Measurements from ENCODE around the gene UQCRQ. TPM values are rescaled to one million over a fixed set of nuclear protein-coding genes. Genes with fewer than 3 reads are reported as not detected.
"Not testable (repeated sequence)": the region's sequence is repeated elsewhere in the genome, so short reads cannot be mapped to it uniquely, and the experiment has no call there.

The UQCRQ gene
- total RNA-seq, 1 donor from 2014 or later = 187 TPM

GRCh38 chr5:132831095-132831860 lies 35.2 kb upstream of the UQCRQ start:
- intact Hi-C loops (cut with DNase I) = no loop called here
- DNase-seq (ENCODE audit: low spot score) (no peak), ATAC-seq (no peak)

- ATAC-seq (no peak), DNase-seq (ENCODE audit: low spot score) (no peak)
- intact Hi-C loops (cut with DNase I) = no loop called here
Measured at GRCh38 chr5:132832612-132833011, 33.8 kb upstream of the UQCRQ start.

GRCh38 chr5:132834057-132834456 lies 32.4 kb upstream of the UQCRQ start:
- no peak for DNase-seq (ENCODE audit: low spot score)
- no peak for ATAC-seq
- intact Hi-C loops (cut with DNase I) = no loop called here

- intact Hi-C loops (cut with DNase I) = no loop called here
- ATAC-seq = no peak
- no peak for DNase-seq (ENCODE audit: low spot score)
Measured at GRCh38 chr5:132836852-132837251, 29.6 kb upstream of the UQCRQ start.

GRCh38 chr5:132837868-132838267 lies 28.6 kb upstream of the UQCRQ start:
- intact Hi-C loops (cut with DNase I) = no loop called here
- DNase-seq (ENCODE audit: low spot score) (no peak), ATAC-seq (no peak)

- intact Hi-C loops (cut with DNase I) = no loop called here
- no peak for DNase-seq (ENCODE audit: low spot score)
Measured at GRCh38 chr5:132838516-132839282, 27.7 kb upstream of the UQCRQ start.

GRCh38 chr5:132839426-132840301 lies 26.8 kb upstream of the UQCRQ start:
- intact Hi-C loops (cut with DNase I) = no loop called here
- DNase-seq (ENCODE audit: low spot score) = no peak
- ATAC-seq = no peak

More at GRCh38 chr5:132838516-132839282, 27.7 kb upstream of the UQCRQ start:
- no peak for ATAC-seq

- intact Hi-C loops (cut with DNase I) = no loop called here
- DNase-seq (ENCODE audit: low spot score) = no peak
- no peak for ATAC-seq
Measured at GRCh38 chr5:132840313-132840712, 26.1 kb upstream of the UQCRQ start.

- ATAC-seq = no peak
- no peak for DNase-seq (ENCODE audit: low spot score)
- intact Hi-C loops (cut with DNase I) = no loop called here
Measured at GRCh38 chr5:132840896-132841295, 25.5 kb upstream of the UQCRQ start.

- DNase-seq (ENCODE audit: low spot score) = no peak
- no peak for ATAC-seq
- intact Hi-C loops (cut with DNase I) = no loop called here
Measured at GRCh38 chr5:132841305-132841704, 25.1 kb upstream of the UQCRQ start.

- DNase-seq (ENCODE audit: low spot score) = no peak
- intact Hi-C loops (cut with DNase I) = no loop called here
Measured at GRCh38 chr5:132848270-132848669, 18.2 kb upstream of the UQCRQ start.

GRCh38 chr5:132849347-132849746 lies 17.1 kb upstream of the UQCRQ start:
- intact Hi-C loops (cut with DNase I) = no loop called here
- DNase-seq (ENCODE audit: low spot score) (no peak), ATAC-seq (no peak)

More at GRCh38 chr5:132848270-132848669, 18.2 kb upstream of the UQCRQ start:
- no peak for ATAC-seq

- no peak for DNase-seq (ENCODE audit: low spot score)
- ATAC-seq = no peak
- intact Hi-C loops (cut with DNase I) = no loop called here
Measured at GRCh38 chr5:132850066-132850465, 16.4 kb upstream of the UQCRQ start.

- intact Hi-C loops (cut with DNase I) = no loop called here
- no peak for DNase-seq (ENCODE audit: low spot score)
- ATAC-seq = no peak
Measured at GRCh38 chr5:132853323-132853722, 13.1 kb upstream of the UQCRQ start.

- DNase-seq (ENCODE audit: low spot score) (no peak), ATAC-seq (no peak)
- intact Hi-C loops (cut with DNase I) = no loop called here
Measured at GRCh38 chr5:132853790-132854189, 12.7 kb upstream of the UQCRQ start.

GRCh38 chr5:132854301-132854700 lies 12.1 kb upstream of the UQCRQ start:
- ATAC-seq (no peak), DNase-seq (ENCODE audit: low spot score) (no peak)
- intact Hi-C loops (cut with DNase I) = no loop called here

- ATAC-seq; DNase-seq (ENCODE audit: low spot score); intact Hi-C loops (cut with DNase I): not testable (repeated sequence)
Measured at GRCh38 chr5:132854992-132855391, 11.4 kb upstream of the UQCRQ start.

GRCh38 chr5:132856011-132856410 lies 10.4 kb upstream of the UQCRQ start:
- ATAC-seq (no peak), DNase-seq (ENCODE audit: low spot score) (no peak)
- intact Hi-C loops (cut with DNase I) = no loop called here

- ATAC-seq = no peak
- intact Hi-C loops (cut with DNase I) = no loop called here
- no peak for DNase-seq (ENCODE audit: low spot score)
Measured at GRCh38 chr5:132859889-132860437, 6.5 kb upstream of the UQCRQ start.

Measured in sciatic nerve (tissue), 2 donors.